Islet precursor cell (in vitro differentiated cells): ENCODE results near the gene KYNU.

Experiments
- DNase-seq: peaks from one replicate; pipeline ENCODE4 v3.0.0-alpha.2; 2018

KYNU gene

GRCh38 chr2:142973160-142973821 is 95.8 kb downstream of the KYNU start:
- DNase-seq: peak; percentile 63

- no peak for DNase-seq
These were observed 96.4 kb downstream of the KYNU start for GRCh38 chr2:142973822-142974207.

DNA sequence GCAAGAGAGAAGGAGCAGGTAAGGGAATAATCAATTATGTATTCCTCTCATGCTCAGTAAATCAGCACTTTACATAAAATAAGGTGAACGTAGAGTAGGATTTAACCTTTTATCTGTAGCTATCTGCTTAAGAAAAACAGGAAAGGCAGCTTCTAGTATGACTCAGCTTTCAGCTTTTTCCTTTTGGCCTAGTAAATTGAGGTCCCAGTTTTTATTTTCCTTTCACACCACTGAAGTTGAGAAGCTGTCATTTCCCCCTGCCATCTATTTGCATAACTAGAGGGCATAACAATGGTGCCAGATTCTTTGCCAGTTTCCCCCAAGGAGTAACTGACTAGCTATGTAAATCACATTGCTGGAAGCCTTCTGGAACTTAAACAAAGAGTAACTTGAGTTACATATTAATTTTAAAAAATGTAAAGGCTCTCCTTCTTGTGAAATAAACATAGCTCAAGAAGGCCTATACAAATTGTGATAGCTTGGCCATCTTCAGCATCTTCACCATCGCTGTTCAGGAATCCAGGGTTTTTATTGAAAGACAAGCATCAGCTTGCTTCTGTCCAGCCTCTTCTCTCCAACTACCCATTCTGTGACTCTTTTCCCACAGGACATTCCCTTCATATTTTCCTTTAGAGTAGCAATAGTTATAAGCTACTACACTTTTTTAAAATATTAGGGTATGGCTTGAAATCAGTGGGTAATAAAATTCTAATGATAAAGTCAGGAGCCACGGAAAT is 97.0 kb downstream of the KYNU start:
- DNase-seq: no peak

- no peak for DNase-seq
These were observed 97.8 kb downstream of the KYNU start for GRCh38 chr2:142975239-142975638.

DNA sequence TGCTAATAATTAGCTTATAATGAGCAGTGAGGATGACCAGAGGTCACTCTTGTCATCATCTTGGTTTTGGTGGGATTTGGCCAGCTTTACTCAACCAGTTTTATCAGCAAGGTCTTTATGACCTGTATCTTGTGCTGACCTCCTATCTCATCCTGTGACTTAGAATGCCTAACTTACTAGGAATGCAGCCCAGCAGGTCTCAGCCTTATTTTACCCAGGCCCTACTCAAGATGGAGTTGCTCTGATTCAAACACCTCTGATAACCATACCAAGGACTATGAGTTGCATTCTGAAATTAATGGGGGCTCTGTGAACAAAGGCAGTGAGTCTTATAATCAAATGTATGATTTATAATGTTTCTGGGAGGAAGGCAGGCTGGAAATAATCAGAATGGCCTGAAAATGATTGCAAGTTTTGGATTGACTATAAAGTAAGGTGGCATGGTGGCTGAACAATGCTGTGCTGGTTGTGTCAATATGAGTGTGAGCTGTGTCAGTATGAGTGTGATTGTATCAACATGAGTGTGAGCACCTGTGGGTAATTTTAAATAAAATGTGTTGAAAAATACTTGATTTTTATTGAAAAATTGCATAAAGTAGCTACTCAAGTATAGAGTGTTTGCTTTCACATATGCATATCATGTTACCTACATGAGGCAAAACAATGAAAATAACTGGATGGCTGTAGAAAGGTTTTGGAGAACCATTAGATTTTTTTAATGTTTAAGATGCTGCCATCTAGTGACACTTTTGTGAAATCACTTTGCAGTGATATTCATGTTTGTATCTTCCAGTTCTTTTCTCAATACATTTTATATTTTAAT is 103.0 kb downstream of the KYNU start:
- DNase-seq: peak; percentile 71

DNA sequence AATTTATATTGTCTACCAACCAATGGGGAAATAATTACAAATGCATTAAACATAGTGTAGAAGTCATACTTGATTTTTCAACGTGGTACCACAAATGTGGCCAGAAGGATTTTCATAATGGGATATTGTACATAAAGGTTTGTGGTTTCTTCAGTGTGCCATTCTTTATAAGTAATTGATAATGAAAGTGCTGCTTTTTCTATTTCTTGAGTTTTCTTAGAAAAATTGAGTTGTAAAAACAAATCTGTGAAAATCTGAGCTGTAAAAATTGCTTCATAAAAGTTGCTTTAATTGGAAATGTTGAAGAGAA is 103.6 kb downstream of the KYNU start:
- no peak for DNase-seq

DNA sequence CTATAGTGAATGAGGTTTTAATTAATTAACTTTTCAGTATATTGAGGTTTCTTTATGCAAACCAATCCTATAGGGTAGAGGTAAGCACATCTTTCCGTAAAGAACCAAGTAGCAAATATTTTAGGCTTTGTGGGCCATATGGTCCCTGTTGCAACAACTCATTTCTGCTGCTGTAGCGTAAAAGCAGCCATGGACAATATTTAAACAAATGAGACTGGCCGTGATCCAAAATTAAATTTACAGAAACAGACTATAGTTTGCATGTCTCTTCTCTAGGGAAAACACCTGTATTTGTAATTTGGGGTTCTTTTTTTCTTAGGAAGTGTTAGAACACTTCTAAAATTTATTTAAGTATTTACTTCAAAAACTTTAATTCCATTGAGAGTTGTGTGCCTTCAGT is 104.3 kb downstream of the KYNU start:
- no peak for DNase-seq

DNA sequence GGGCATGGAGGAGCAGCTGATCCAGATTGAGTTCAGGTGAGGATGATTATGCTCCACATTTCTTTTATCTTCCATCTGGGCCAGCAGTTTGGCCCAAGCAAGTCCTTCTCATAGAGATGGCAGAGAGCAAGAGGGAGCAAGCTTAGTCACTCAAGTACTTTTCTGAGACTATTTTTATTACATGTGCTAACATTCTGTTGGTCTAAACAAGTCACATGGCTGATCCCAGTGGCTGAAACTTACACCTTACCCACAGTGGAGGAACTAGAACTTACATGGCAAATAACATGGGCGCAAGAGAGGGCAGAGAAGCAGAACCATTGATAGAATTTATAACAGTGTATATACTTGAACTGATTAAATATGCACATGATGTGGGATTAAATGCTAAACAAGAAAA is 105.7 kb downstream of the KYNU start:
- no peak for DNase-seq

DNA sequence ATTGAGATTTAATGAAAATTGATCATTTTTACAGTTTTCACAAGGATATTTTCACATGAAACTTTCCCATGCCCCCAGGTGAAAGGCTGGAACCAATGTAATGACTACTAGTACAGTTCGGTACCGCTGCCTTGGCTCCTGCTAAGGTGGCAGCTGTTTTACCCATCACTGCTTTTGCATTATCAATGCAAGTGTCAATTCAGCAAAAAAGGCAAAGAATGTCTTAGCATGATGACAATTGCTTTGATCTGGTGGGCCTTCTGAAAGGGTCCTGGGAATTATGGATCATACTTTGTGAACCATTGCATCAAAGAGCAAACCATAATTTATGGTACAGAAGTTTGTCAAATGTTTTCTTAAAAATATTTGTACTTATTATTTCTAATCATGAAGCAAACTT is 107.2 kb downstream of the KYNU start:
- DNase-seq: no peak

- no peak for DNase-seq
These were observed 109.6 kb downstream of the KYNU start for GRCh38 chr2:142987044-142987443.

GRCh38 chr2:142989273-142990204 is 112.1 kb downstream of the KYNU start:
- no peak for DNase-seq

- no peak for DNase-seq
These were observed 113.8 kb downstream of the KYNU start for GRCh38 chr2:142991295-142991694.

- no peak for DNase-seq
These were observed 115.4 kb downstream of the KYNU start for GRCh38 chr2:142992840-142993239.

GRCh38 chr2:142993771-142994170 is 116.3 kb downstream of the KYNU start:
- no peak for DNase-seq

GRCh38 chr2:142994665-142995064 is 117.2 kb downstream of the KYNU start:
- DNase-seq: no peak

DNA sequence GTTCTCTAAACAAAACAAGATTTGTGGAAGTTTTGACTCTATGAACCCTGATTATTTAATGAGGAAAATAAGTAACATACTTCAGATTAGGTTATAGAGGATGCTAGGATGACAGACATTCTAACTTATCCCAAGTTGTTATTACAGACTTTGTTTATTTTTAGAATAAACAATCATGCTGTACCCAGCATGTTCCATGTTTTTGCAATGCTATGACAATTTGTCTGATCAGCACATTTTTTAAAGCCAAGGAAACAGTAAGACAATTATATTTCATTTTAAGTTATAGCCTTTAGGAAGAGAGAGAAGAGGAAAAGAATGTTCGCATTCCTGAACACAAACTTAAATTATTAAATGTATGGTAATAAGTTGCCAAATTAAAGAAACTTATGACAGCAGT is 119.8 kb downstream of the KYNU start:
- DNase-seq: no peak

- DNase-seq: no peak
These were observed 123.1 kb downstream of the KYNU start for GRCh38 chr2:143000599-143000998.

DNA sequence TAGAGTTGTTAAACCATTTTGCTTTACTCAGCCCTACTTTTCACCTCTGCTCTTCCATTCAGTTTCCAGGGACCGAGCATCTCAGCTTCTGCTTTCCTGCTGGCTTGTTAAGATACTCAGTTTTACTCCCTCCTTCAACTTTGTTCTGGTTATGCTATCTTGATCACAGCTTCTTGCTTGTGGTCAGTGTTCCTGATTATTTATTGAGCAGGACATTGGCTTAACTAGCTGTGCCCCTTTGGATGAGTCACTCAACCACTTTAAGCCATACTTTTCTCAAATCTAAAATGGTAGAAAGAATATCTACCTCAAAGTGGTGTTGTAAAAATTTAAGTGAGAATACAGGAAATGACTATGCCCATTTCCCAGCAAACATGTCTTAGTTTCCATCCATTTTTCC is 124.0 kb downstream of the KYNU start:
- DNase-seq: no peak

GRCh38 chr2:143015656-143016055 is 138.2 kb downstream of the KYNU start:
- no peak for DNase-seq

DNA sequence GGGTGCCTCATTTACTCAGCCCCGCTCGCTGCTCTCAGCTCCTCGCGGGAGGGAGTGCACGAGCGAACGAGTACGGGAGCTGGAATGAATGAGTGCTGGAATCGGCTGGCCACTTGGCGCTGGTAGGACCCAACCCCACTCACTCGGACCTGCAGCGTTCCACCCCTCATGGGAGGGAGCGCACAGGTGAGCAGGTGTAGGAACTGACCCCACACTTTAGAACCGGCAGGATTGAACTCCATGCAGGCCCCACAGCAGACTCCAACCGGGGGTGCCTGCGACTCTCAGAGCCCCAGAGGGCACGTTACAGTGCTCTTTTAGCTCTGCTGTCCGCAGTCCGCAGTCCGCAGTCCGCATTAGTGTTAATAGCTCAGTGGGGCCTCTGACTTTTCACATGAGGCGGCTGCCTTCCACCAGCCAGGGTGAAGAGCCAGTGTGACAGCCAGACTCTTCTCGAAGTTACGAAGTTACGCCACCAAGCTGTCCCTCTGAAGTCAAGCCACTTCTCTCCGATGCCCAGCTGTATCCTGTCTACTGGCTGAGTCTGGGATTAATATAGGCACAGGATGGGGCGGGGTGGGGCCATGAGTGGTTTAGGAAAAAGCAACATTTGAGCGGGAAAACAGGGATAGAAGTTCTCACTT is 149.1 kb downstream of the KYNU start:
- peak; percentile 72 for DNase-seq

DNA sequence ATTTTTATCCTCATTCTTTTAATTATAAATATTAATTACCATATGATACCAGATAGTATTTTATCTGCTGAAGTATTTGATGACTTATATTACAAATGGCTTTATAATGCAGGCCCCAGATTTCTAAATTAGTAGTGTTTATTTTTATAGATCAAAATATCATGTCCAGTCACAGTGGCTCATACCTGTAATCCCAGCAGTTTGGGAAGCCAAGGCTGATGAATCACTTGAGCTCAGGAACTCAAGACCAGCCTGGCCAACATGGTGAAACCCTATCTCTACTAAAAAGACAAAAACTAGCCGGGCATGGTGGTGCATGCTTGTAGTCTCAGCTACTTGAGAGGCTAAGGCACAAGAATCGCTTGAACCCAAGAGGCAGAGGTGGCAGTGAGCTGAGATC is 151.7 kb downstream of the KYNU start:
- DNase-seq: no peak

DNA sequence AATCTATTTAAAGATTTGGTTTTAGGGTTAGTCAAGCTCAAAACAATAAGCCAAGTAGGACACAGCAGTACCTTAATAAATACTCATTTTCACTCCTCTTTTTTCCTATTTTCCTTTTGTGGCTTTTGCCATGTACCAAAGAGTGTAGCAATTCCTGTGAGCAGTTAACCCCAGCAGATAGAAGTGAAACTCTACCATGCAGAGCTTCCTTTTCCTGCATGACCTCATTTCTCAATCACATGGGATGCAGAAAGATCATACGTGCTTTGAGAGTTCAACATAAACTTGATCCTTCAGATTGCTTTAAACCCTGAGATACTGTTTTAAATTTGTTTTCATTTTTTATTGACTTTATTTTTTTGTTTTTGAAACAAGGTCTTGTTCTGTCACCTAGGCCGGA is 152.7 kb downstream of the KYNU start:
- no peak for DNase-seq
